IMR-90 (cell line): ENCODE data around the gene NOL4L. TPM values are rescaled to one million over a fixed set of nuclear protein-coding genes. Genes with fewer than 3 reads are reported as not detected.

Source experiments
- ATAC-seq: fragments of 200-7000 bp; cut with Tn5 transposase; 2 replicates; pipeline ENCODE4 v1.9.1; 2020; ENCODE audit warnings: low read depth, mild to moderate bottlenecking, moderate library complexity
- BruUV-seq: library from RNA; stranded (reverse); fragments of 400-500 nt; replicated peaks from 2 replicates; lab custom pipeline; 2021; lab: Mats Ljungman, UMichigan
- CTCF ChIA-PET: fragments of 300-600 bp; formaldehyde crosslinking; extraction: SDS; loops from one replicate; lab custom pipeline; 2021; ENCODE audit warnings: antibody characterized with exemption; lab: Yijun Ruan, JAX
- POLR2A ChIA-PET: fragments of 300-600 bp; sonication (Branson Sonifier 250); formaldehyde crosslinking; loops from one replicate; lab custom pipeline; 2022; ENCODE audit warnings: antibody characterized with exemption; ENCODE audit not compliant: unreplicated experiment; lab: Charles Lee
- DNase-seq: peaks from one replicate; pipeline ENCODE4 v3.0.0; 2013
- H2AFZ ChIP-seq: replicated peaks from 2 replicates; pipeline ENCODE3; 2013; ENCODE audit warnings: low read length, mild to moderate bottlenecking; ENCODE audit not compliant: poor library complexity
- H2AK5ac ChIP-seq: 2 replicates; pipeline ENCODE4 v1.6.1; 2013; ENCODE audit warnings: low read depth, low read length, inconsistent platforms
- H2AK9ac ChIP-seq: replicated peaks from 2 replicates; pipeline ENCODE3; 2013; ENCODE audit warnings: mild to moderate bottlenecking, low read depth, low read length, moderate library complexity; ENCODE audit not compliant: poor library complexity
- H2BK120ac ChIP-seq: 2 replicates; pipeline ENCODE4 v1.6.1; 2013; ENCODE audit warnings: low read depth, low read length, inconsistent platforms
- H2BK15ac ChIP-seq: 3 replicates; pipeline ENCODE4 v1.6.1; 2013; ENCODE audit warnings: low read depth, low read length, inconsistent platforms
- H2BK20ac ChIP-seq: 2 replicates; pipeline ENCODE4 v1.6.1; 2013; ENCODE audit warnings: low read depth, mild to moderate bottlenecking, inconsistent platforms, low read length, moderate library complexity
- H2BK5ac ChIP-seq: 2 replicates; pipeline ENCODE4 v1.6.1; 2013; ENCODE audit warnings: mild to moderate bottlenecking, low read depth, low read length, inconsistent platforms; ENCODE audit not compliant: poor library complexity, severe bottlenecking
- H3K14ac ChIP-seq: replicated peaks from 2 replicates; pipeline ENCODE4 v1.6.1; 2013; ENCODE audit warnings: low read depth, low read length, inconsistent platforms
- H3K18ac ChIP-seq: 2 replicates; pipeline ENCODE4 v1.6.1; 2013; ENCODE audit warnings: low read depth, low read length, control low read depth
- H3K23ac ChIP-seq: 2 replicates; pipeline ENCODE4 v1.6.1; 2013; ENCODE audit warnings: low read depth, low read length, inconsistent platforms
- H3K27ac ChIP-seq: 2 replicates; pipeline ENCODE4 v1.5.1; 2013; ENCODE audit warnings: mild to moderate bottlenecking, control low read depth, low read length; ENCODE audit not compliant: insufficient read depth
- H3K27me3 ChIP-seq: 2 replicates; pipeline ENCODE4 v1.6.1; 2013; ENCODE audit warnings: low read length; ENCODE audit not compliant: control insufficient read depth, insufficient read depth
- H3K36me3 ChIP-seq: 2 replicates; pipeline ENCODE4 v1.6.1; 2013; ENCODE audit warnings: low read length, mixed read lengths; ENCODE audit not compliant: control insufficient read depth, insufficient read depth
- H3K4ac ChIP-seq: 2 replicates; pipeline ENCODE4 v1.6.1; 2013; ENCODE audit warnings: low read depth, low read length, inconsistent platforms
- H3K4me1 ChIP-seq: 2 replicates; pipeline ENCODE4 v1.6.1; 2013; ENCODE audit warnings: low read length, mixed read lengths; ENCODE audit not compliant: control insufficient read depth, insufficient read depth
- H3K4me2 ChIP-seq: 2 replicates; pipeline ENCODE4 v1.6.1; 2013; ENCODE audit warnings: low read depth, mild to moderate bottlenecking, control low read depth, low read length, moderate library complexity
- H3K4me3 ChIP-seq: 2 replicates; pipeline ENCODE4 v1.5.1; 2013; ENCODE audit warnings: low read depth, mild to moderate bottlenecking, control low read depth, low read length, moderate library complexity; ENCODE audit not compliant: insufficient read depth
- H3K56ac ChIP-seq: 2 replicates; pipeline ENCODE4 v1.6.1; 2013; ENCODE audit warnings: low read length, inconsistent platforms; ENCODE audit not compliant: insufficient read depth; ENCODE audit errors: extremely low read depth
- H3K79me1 ChIP-seq, 2 experiments: 2 replicates each; pipeline ENCODE4 v1.6.1; 2013; ENCODE audit warnings: low read length in 2 of 2, inconsistent platforms in 1 of 2, low read depth in 1 of 2
- H3K9ac ChIP-seq: 2 replicates; pipeline ENCODE4 v1.6.1; 2013; ENCODE audit warnings: low read depth, low read length, control low read depth
- H3K9me1 ChIP-seq: 2 replicates; pipeline ENCODE4 v1.6.1; 2013; ENCODE audit warnings: low read length, inconsistent platforms; ENCODE audit not compliant: insufficient read depth
- H3K9me3 ChIP-seq: 2 replicates; pipeline ENCODE4 v1.6.1; 2013; ENCODE audit warnings: low read length; ENCODE audit not compliant: control insufficient read depth, insufficient read depth
- H4K20me1 ChIP-seq: 2 replicates; pipeline ENCODE4 v1.6.1; 2013; ENCODE audit warnings: low read length, inconsistent platforms; ENCODE audit not compliant: insufficient read depth
- H4K5ac ChIP-seq: 2 replicates; pipeline ENCODE4 v1.6.1; 2013; ENCODE audit warnings: mild to moderate bottlenecking, low read depth, low read length, control low read depth
- H4K8ac ChIP-seq, 2 experiments: 2 replicates each; pipeline ENCODE4 v1.6.1; 2013; ENCODE audit warnings: low read depth in 2 of 2, low read length in 2 of 2, control low read depth in 1 of 2, inconsistent platforms in 1 of 2
- H4K91ac ChIP-seq: 2 replicates; pipeline ENCODE4 v1.6.1; 2013; ENCODE audit warnings: low read depth, low read length, inconsistent platforms; ENCODE audit not compliant: insufficient read depth
- BHLHE40 ChIP-seq: fragments of 150-350 bp; IDR thresholded peaks from 2 replicates; pipeline ENCODE4 v1.6.1; 2016; ENCODE audit warnings: mild to moderate bottlenecking, low read depth, low read length
- CEBPB ChIP-seq: IDR thresholded peaks from 2 replicates; pipeline ENCODE4 v1.6.1; 2012; ENCODE audit warnings: low read depth, low read length, improper control_type of control experiment
- CHD1 ChIP-seq: IDR thresholded peaks from 2 replicates; pipeline ENCODE4 v1.6.1; 2012; ENCODE audit warnings: low read depth, low read length, improper control_type of control experiment
- CTCF ChIP-seq: conservative IDR thresholded peaks from 2 replicates; pipeline ENCODE4 v1.5.1; 2012; ENCODE audit warnings: mild to moderate bottlenecking, low read depth, low read length, improper control_type of control experiment
- FOS ChIP-seq: fragments of 150-350 bp; IDR thresholded peaks from 2 replicates; pipeline ENCODE4 v1.6.1; 2016; ENCODE audit warnings: low read depth, low read length
- MAZ ChIP-seq: IDR thresholded peaks from 2 replicates; pipeline ENCODE4 v1.6.1; 2012; ENCODE audit warnings: low read depth, mild to moderate bottlenecking, low read length, improper control_type of control experiment, moderate library complexity, borderline replicate concordance
- MXI1 ChIP-seq: IDR thresholded peaks from 2 replicates; pipeline ENCODE4 v1.6.1; 2012; ENCODE audit warnings: low read depth, mild to moderate bottlenecking, low read length, moderate library complexity, borderline replicate concordance
- NFE2L2 ChIP-seq: fragments of 150-350 bp; IDR thresholded peaks from 2 replicates; pipeline ENCODE4 v1.6.1; 2016; ENCODE audit warnings: low read depth, mild to moderate bottlenecking, low read length
- POLR2A ChIP-seq: IDR thresholded peaks from 2 replicates; pipeline ENCODE4 v1.6.1; 2012; ENCODE audit warnings: mild to moderate bottlenecking, low read depth, low read length
- RAD21 ChIP-seq: IDR thresholded peaks from 2 replicates; pipeline ENCODE4 v1.6.1; 2012; ENCODE audit warnings: low read length, improper control_type of control experiment
- RCOR1 ChIP-seq: IDR thresholded peaks from 2 replicates; pipeline ENCODE4 v1.6.1; 2012; ENCODE audit warnings: mild to moderate bottlenecking, low read length, improper control_type of control experiment; ENCODE audit not compliant: insufficient replicate concordance
- RFX5 ChIP-seq: IDR thresholded peaks from 2 replicates; pipeline ENCODE4 v1.8.0; 2012; ENCODE audit warnings: low read depth, mild to moderate bottlenecking, low read length, moderate library complexity
- SMC3 ChIP-seq: fragments of 150-350 bp; IDR thresholded peaks from 2 replicates; pipeline ENCODE4 v1.6.1; 2016; ENCODE audit warnings: low read depth, mild to moderate bottlenecking, antibody characterized with exemption, low read length, moderate library complexity
- USF2 ChIP-seq: fragments of 150-350 bp; IDR thresholded peaks from 2 replicates; pipeline ENCODE4 v1.6.1; 2017; ENCODE audit warnings: mild to moderate bottlenecking, antibody characterized with exemption, low read length, low read depth
- WGBS, 2 experiments: methylation state at CpG; one replicate each; pipeline versions ENCODE4 v1.1.5 to v1.1.7; 2013; ENCODE audit warnings: missing lambda C conversion rate in 2 of 2; ENCODE audit not compliant: insufficient read length in 1 of 2; ENCODE audit errors: extremely low coverage in 2 of 2; 5-methylcytosine and 5-hydroxymethylcytosine counted together
- dilution Hi-C: fragments of 300-500 bp; cut with HindIII; formaldehyde crosslinking; loops from one replicate; pipeline ENCODE4 v1.14.3; 2018; ENCODE audit warnings: low sequenced_read_pairs; ENCODE audit not compliant: unreplicated experiment
- in situ Hi-C: fragments of 300-500 bp; cut with MboI; formaldehyde crosslinking; loops from 3 replicates; pipeline ENCODE4 v1.14.3; 2019; ENCODE audit warnings: low sequenced_read_pairs, inconsistent platforms, mixed read lengths
- intact Hi-C: fragments of 100-400 bp; cut with micrococcal nuclease; formaldehyde crosslinking; loops from 2 replicates; pipeline ENCODE4 v1.10.0; 2022
- polyA plus RNA-seq, 3 experiments: library from polyadenylated mRNA; depleted of rRNA; stranded (reverse); fragments of >200 nt; gene quantifications; 2 replicates each; pipeline ENCODE4 v1.2.3, GENCODE V29; 2012; ENCODE audit warnings: low replicate concordance in 1 of 3
- total RNA-seq: library from RNA; depleted of rRNA; stranded (reverse); fragments of >200 nt; gene quantifications from 2 replicates; pipeline ENCODE4 v1.2.3, GENCODE V29; 2012
- TF ChIP-seq, protein P1 (sequence below): fragments of 150-350 bp; IDR thresholded peaks from 2 replicates; pipeline ENCODE4 v1.6.1; 2016; ENCODE audit warnings: low read depth, mild to moderate bottlenecking, low read length, moderate library complexity, borderline replicate concordance

The NOL4L gene
- total and polyA plus RNA-seq, 2 of the 4 experiments (the other 2 are of a cell fraction), result 4.7 to 13.3 TPM

DNA sequence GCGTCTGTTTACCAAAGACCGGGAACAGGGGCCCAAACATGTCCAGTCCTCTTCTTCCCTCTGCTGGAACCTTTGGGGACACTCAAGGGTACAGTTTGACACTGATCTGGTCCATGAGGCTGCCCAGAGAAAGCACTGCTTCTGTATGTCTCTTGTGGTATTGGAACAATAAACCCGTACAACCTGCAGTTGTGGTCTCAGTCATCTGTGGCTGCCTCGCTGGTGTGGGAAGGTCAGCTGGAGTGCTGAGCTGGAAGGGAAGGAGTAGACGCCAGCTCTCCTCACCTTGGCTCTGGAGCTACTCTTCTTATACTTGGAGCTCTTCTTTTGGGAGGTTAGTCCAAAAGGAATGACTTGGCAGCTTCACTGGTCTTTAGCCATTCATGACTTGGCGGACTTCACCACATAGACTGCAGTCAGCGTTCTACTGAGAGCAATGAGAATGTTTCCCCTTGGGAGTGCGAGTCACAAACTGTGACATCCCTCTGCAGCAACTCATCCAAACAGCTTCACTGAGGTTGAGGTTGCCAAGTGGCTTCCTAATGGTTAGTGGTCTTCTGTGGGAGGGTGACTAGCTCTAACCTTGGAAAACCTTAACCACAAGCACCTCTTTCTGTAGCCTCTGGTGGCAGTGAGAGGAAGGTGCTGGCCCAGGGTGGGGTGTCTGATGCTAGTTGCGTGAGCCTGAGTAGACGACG, 145.9 kb downstream of the NOL4L start:
- no TSS peak for BruUV-seq
- Histone ChIP-seq H3K18ac (no peak overlapping the region), H2BK120ac (no peak overlapping the region), H3K56ac (no peak overlapping the region), H4K8ac (no peak overlapping the region), H3K9me3 (no peaks in the 10 kb centered on the region), H3K27me3 (no peaks in the 10 kb centered on the region), H4K20me1 (peaks cover 59% of the 10 kb centered on the region), H4K91ac (no peak overlapping the region), H3K36me3 (peaks cover 62% of the 10 kb centered on the region), H3K4me3 (no peak overlapping the region), H3K23ac (no peak overlapping the region), H2BK20ac (no peak overlapping the region), H3K4me1 (peaks cover 7% of the 10 kb centered on the region), H2AK9ac (no peak overlapping the region), H3K9me1 (peaks cover 49% of the 10 kb centered on the region), H2BK5ac (no peak overlapping the region), H3K4me2 (no peak overlapping the region), H3K79me1 (peaks cover 39 to 87% of the 10 kb centered on the region in 2 experiments), H3K14ac (no peak overlapping the region), H2AK5ac (peak overlapping the region; percentile 6; the same call in 1 of the 2 replicates), H2AFZ (no peak overlapping the region), H2BK15ac (no peak overlapping the region), H4K5ac (no peak overlapping the region), H3K4ac (no peak overlapping the region; the same call in 1 of the 2 replicates), H3K9ac (no peak overlapping the region), H3K27ac (no peak overlapping the region)
- intact Hi-C loops, result loop anchor here (5.0 kb wide), 1 partner anchor 102 kb away; no protein-coding TSS in a partner anchor
- DNase-seq (peak; percentile 92), ATAC-seq (peak; percentile 68)
- ChIA-PET POLR2A (no interaction called here), CTCF (interaction anchor here (1.2 kb wide), 1 partner anchor 28 kb away, joined by 3 read pairs; no protein-coding TSS in a partner anchor)
- no CpG with 5 or more reads among the region's 11 CpGs for WGBS, 2 experiments
- dilution Hi-C loops, result no loop called here
- in situ Hi-C loops, result no loop called here
- peak; percentile 21; the same call in 1 of the 2 replicates for TF ChIP-seq CTCF
- TF ChIP-seq SMC3, result no peak
- no peak for TF ChIP-seq USF2
- TF ChIP-seq RAD21, result peak; percentile 22
- no peak for TF ChIP-seq FOS
- TF ChIP-seq RFX5, result no peak
- no peak for TF ChIP-seq BHLHE40
- TF ChIP-seq MXI1, result no peak
- TF ChIP-seq RCOR1, result no peak
- TF ChIP-seq MAZ, result peak; percentile 18; the same call in 1 of the 2 replicates
- TF ChIP-seq, protein P1, sequence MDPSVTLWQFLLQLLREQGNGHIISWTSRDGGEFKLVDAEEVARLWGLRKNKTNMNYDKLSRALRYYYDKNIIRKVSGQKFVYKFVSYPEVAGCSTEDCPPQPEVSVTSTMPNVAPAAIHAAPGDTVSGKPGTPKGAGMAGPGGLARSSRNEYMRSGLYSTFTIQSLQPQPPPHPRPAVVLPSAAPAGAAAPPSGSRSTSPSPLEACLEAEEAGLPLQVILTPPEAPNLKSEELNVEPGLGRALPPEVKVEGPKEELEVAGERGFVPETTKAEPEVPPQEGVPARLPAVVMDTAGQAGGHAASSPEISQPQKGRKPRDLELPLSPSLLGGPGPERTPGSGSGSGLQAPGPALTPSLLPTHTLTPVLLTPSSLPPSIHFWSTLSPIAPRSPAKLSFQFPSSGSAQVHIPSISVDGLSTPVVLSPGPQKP, result no peak
- no peak for TF ChIP-seq CHD1
- TF ChIP-seq CEBPB, result no peak
- TF ChIP-seq POLR2A, result no peak
- peak; percentile 76 for TF ChIP-seq NFE2L2
